ENCODE data around the gene ANKRD13D. TPM values are rescaled to one million over a fixed set of nuclear protein-coding genes. Genes with fewer than 3 reads are reported as not detected.

ANKRD13D gene
- polyA plus RNA-seq, 4 donors: 21.3 to 32.9 (median 27.4) TPM

GRCh38 chr11:67261640-67261945 lies 27.5 kb upstream of the ANKRD13D start:
- no peak for DNase-seq (ENCODE audit: low read depth in 4 of 4, low spot score in 3 of 4)

- no peak for DNase-seq (ENCODE audit: low read depth in 4 of 4, low spot score in 3 of 4)
Measured at GRCh38 chr11:67261946-67262681, 27.0 kb upstream of the ANKRD13D start.

- no peak for DNase-seq (ENCODE audit: low read depth in 4 of 4, low spot score in 3 of 4)
Measured at GRCh38 chr11:67262731-67263675, 26.1 kb upstream of the ANKRD13D start.

DNA sequence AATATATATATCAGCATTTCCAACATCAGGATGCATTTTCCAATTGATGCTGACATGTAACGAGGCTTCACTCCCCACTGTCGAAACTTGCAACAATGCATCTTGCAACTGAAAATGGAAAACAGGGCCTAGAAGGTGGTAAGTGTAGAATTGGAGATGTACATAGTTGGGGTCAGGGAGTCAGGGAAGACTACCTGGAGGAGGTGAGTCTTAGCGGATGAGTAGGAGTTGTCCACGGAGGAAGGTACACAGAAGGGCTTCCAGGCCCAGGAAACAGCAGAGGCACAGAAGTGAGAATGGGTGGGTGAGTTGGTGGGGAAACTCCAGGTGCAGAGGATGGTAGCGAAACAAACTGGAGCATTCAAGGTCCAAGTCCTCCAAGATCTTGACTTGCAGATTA lies 24.8 kb upstream of the ANKRD13D start:
- DNase-seq (ENCODE audit: low read depth in 4 of 4, low spot score in 3 of 4): no peak

DNA sequence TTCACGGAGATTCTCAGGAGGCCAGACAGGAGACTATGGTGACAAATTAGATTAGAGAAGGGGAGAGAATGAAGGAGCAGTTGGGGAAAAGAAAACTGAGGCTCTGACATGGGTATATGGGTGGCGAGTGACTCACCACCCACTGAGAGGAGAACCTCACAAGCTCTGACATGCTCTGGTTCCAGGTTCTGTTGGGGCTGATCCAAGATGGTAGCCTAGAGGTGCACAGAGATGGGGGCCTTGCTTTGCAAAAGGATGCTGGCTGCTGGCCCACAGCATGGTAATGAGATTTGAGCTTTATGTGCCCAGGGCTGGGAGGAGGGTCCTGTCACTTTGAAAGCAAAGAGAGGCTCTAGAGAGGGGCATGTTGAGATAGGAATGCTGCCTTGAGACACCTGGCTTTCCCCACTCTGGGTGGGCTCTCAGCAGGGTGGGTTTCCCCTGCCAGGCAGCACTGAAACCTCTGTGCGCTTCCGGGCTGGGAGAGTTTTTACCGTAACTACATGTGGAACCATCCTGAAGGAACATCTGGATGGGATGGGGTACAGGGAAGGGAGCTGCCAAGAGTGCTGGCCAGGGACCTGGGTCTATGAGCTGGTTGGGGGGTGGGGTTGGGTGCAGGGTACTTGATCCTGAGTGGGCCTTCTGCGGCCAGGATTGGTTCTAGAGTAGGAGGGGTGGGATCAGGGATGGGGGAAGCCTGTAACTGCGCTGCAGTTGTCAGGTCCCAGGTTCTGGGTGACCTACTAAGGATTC lies 24.0 kb upstream of the ANKRD13D start:
- DNase-seq (ENCODE audit: low read depth in 4 of 4, low spot score in 3 of 4): no peak

DNA sequence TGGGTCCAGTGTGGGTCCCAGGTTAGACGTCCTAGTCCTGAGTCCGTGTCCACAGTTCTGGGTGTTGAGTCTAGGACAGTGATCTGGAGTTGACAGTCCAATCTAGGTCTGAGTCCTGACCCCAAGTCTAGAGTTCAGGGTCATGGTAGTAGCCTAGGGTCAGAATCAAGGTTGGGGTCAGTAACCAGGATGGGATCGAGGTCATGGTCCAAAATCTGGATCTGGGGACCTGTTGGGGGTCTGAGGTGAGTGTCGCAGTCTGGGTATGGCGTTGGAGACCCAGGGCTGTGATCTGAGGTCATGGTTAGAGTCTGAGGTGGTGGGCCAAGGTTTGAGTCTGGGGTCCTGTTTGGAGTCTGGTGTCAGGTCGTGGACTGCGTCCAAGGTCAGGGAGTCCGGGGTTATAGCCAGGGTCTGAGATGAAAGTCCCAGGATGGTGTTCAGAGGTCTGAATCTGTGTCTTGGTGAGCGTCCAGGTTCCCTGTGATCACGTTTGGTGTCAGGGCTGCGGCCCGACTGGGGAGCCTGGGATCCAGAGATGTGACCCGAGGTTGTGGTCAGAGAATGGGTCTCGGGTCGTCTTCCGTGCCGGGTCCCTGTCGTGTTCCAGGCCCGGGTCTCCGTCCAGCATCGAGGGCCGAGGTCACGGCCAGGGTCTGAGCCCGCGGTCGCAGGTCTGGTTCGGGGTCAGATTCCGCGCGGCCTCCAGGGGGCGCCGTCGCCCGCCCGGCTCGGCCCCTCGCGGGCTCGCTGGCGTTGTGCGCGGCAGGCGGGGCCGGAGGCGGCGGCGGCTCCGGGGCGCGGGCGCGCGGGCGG lies 23.3 kb upstream of the ANKRD13D start:
- DNase-seq (ENCODE audit: low read depth in 4 of 4, low spot score in 3 of 4): no peak

- no peak for DNase-seq (ENCODE audit: low read depth in 4 of 4, low spot score in 3 of 4)
Measured at GRCh38 chr11:67266449-67267187, 22.5 kb upstream of the ANKRD13D start, which contains the start of gene GRK2. GRK2 (plus strand) TSS chr11:67266473; CDS start chr11:67266700, 227 bp downstream.

GRCh38 chr11:67267188-67268080 lies 21.7 kb upstream of the ANKRD13D start:
- no peak for DNase-seq (ENCODE audit: low read depth in 4 of 4, low spot score in 3 of 4)

- no peak for DNase-seq (ENCODE audit: low read depth in 4 of 4, low spot score in 3 of 4)
Measured at GRCh38 chr11:67268081-67268961, 20.8 kb upstream of the ANKRD13D start.

DNA sequence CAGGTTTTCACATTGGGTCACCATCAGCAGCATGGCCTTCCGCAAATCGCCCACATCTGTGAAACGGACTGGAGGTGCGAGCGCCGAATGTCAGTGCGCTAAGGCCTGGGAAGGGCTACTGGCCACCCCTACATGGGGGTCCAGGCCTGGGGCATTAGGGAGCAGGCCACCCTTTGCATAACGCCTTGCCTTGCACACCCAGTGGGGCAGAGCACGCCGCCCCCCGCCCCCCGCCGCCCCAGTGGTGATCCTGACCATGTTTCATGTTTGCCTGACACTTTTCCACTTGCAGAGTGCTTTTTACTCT lies 20.2 kb upstream of the ANKRD13D start:
- DNase-seq (ENCODE audit: low read depth in 4 of 4, low spot score in 3 of 4): no peak

DNA sequence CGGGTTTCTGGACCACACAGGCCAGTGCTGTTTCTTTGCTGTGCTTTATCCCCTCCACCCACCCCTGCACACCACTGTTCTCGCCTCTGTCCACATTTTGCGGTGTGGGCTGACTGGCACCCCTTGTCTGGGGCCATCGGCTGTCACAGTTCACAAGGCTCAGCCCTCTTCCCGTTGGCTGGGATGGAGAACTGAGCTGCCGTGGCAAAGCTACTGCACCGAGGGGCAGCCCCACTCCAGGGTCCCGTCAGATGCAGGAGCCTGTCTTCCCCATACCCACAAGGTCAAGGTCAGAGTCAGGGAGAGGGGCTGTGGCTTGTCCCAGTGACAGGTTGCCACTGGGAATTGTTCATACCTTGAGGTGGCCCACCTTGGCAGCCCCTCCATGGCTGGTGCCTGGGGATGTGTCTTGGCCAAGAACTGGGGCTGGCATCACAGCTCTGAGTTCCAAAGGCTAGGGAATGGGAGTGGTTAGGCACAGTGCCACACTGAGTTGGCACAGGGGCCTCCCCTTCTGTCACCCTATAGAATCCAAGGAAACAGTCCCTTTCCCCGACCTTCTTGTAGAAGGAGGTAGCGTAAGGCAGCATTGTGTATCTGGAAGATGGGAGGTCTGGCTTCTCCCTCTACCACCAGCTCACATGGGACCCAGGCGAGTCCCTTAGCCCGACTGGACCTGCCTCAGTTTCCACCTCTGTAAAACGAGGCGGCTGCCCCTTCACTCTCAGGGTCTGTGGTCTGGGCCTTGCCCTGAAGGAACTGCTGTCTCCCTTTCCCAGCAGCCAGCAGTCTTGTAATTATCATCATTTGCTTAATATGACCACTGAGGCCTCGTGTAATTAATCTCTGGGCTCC lies 19.5 kb upstream of the ANKRD13D start:
- DNase-seq (ENCODE audit: low read depth in 4 of 4, low spot score in 3 of 4): no peak

DNA sequence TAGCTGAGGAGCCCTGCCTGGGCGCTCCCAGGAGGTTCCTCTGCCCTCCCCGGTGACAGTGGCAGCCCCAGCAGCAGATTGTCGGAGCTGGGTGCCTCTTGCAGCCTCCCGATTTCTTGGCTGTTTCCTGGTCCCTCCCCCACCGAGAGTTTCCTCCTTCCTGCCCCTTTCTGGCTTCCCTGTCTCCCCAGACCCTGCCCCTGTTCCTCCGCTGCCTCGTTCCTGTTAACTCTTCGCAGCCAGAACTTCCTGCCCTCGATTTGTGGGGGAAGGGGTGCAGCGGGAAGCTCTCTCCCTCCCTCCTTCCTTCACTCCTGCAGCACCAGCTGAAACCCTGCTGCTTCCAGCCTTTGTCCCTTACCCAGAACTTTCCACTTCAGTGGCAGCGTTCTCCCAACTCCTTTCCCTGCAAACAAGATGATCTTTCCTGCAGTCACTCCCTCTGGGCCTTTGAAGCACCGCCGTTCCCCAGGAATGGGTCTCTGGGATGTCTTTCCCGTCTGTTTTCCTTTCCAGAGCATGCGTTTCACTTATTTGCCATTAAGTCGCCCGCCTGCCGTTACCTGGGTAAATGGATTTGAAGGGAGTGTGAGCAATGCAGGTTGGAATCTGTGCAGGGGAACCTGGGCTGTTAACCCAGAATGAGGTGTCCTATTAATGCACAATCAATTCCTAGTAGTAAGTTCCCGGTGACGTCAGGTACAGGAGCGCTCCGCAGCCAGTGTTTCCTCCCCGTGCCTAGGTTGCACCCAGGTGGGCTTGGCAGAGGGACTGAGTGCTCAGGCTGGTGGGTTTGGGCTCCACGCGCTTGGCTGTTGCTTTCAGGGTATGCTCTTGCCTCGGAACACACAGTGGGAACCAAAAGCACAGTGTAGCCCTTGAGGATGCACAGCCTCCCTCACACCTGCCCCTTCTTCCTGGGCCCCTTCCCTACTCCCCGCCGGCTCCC lies 18.6 kb upstream of the ANKRD13D start:
- DNase-seq (ENCODE audit: low read depth in 4 of 4, low spot score in 3 of 4): no peak

DNA sequence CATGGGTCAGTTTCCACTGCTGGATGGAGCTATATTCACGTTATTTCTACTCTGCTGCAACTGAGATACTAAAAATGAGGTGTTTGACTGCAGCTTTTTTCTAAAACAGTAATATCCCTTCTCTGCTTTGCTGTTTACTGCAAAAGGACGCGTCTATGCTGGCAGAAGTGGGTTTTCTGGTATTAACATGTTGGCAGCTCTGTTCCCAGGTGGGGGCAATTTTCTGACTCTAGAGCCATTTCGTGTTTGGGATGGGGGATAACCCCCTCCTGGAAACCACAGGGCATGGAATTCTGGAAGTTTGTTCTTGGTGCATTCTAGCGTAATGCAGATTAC lies 17.9 kb upstream of the ANKRD13D start:
- no peak for DNase-seq (ENCODE audit: low read depth in 4 of 4, low spot score in 3 of 4)

DNA sequence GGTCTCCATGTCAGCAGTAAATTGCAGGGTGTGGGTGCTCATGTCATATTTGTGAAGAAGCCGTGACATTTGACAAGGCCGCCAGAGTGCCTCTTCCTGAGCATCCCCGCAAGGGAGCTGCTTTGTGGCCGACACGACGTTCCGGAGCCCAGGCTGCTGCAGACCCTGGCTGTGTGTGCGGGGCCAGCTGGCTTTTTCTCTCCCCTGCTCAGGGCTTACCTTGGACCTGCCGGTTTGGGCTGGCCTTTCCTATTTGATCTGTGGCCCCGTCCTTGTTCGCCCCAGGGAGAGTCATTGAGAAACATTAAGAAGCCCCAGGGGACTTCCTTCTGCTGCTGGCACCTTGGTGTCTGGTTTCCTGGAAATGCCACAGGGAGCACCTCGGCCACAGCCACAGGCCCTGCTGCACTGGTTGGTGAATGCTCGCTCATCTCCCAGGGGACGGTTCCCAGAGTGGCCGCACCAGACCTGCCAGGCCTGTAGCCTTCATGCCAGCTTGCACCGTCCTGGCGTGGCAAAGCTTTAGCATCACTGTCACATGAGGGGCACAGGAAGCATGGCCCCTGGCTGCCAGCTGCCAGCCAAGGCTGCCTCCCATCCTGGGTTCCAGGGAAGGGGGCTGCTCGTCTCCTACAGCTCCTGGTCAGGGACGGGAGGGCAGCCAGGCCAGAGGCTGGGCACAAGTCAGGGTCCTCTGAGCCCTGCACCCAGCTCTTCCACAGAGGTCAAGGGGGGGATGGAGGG lies 17.4 kb upstream of the ANKRD13D start:
- DNase-seq (ENCODE audit: low read depth in 4 of 4, low spot score in 3 of 4): no peak
